ENCODE data around the gene PTCHD1. TPM values are rescaled to one million over a fixed set of nuclear protein-coding genes. Genes with fewer than 3 reads are reported as not detected.
A peak's percentile ranks its signal among the peaks of the same experiment; 100 is the strongest.

PTCHD1 gene
- total and polyA plus RNA-seq, 2 experiments from 2014 or later: 3.0 to 7.7 TPM

DNA sequence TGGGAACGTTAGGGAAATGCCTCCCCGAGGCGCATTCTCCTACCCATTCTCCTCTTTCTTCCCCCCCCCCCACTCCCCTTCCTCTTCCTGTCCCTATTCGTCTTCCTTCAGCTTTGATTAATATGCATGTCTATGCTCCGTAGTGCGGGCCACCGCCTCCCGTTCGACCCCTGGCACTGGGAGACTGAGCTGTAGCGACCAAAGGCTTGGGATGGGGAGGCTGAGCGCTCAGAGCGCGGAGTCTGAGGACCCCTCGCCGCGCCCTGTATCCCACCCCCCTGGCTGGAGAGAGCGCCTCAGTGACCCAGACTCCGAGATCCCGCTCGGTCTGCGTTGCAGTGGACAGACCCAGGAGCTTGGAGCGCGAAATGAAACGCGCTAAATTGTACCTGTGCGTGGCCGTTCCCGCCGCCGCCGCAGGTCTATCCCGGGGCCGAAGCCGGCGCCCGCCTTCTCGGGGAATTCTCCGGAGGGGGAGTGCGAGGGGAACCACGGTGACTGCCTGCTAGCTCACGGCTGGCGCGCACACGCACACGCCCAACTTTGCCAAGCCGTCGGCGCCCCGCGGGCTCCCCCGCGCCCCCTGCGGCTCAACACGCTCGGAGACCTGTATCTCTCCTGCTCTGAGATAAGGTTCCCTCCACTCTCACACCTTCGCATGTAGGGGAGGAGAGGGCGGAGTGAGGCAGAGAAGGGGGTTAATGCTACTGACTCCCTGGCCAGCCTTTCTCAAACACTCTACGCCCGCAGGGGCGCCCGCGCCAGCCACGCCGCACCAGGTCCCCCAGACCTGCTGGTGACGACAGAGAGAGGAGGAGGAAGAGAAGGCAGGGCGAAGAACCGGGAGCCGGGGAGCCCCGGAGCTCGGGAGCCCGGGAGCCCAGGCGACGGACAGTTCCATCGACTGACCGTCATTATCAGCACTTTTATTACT lies 1.5 kb upstream of the PTCHD1 start:
- H3K4me3 ChIP-seq: peak overlapping the region; percentile 55
- peak overlapping the region; percentile 71 for H2AFZ ChIP-seq

GRCh38 chrX:23333842-23334520 lies 668 bp upstream of the PTCHD1 start:
- H3K4me1 ChIP-seq (ENCODE audit: insufficient read depth): peaks cover 6% of the 10 kb centered on the region
- H3K9me3 ChIP-seq (ENCODE audit: low read depth): no peaks in the 10 kb centered on the region
- peak overlapping the region; percentile 49 for H3K27ac ChIP-seq
- 10% methylated on average over 25 of the region's 54 CpGs for WGBS (ENCODE audit: low lambda C conversion rate, missing lambda C conversion rate)
- DNase-seq (ENCODE audit: low spot score): peak; percentile 67
- H3K9me2 ChIP-seq (replicated peaks; ENCODE audit: insufficient read depth): no peaks in the 10 kb centered on the region
- peaks cover 90% of the 10 kb centered on the region for H3K27me3 ChIP-seq
- H3K4me2 ChIP-seq: peak overlapping the region; percentile 96
- H3K4me3 ChIP-seq: peak overlapping the region; percentile 55
- no peaks in the 10 kb centered on the region for H3K36me3 ChIP-seq (replicated peaks; ENCODE audit: insufficient read depth, low read depth)
- no peaks in the 10 kb centered on the region for H4K20me1 ChIP-seq (ENCODE audit: insufficient read depth, poor library complexity, severe bottlenecking)
- peak overlapping the region; percentile 71 for H2AFZ ChIP-seq
- peak; percentile 51 for TF ChIP-seq EZH2 (IDR thresholded peaks at IDR 0.05; ENCODE audit: borderline replicate concordance)
- no peak for TF ChIP-seq CTCF (IDR thresholded peaks at IDR 0.05; ENCODE audit: poor library complexity)
- TF ChIP-seq EZH2phosphoT487 (IDR thresholded peaks at IDR 0.05; ENCODE audit: low read depth, severe bottlenecking, unreplicated experiment): peak; percentile 62
- no peaks in the 10 kb centered on the region for H3K79me2 ChIP-seq

More for the DNA sequence above, 1.5 kb upstream of the PTCHD1 start:
- Histone ChIP-seq H3K79me2 (no peaks in the 10 kb centered on the region), H3K9me3 (ENCODE audit: low read depth) (no peaks in the 10 kb centered on the region), H3K4me2 (peak overlapping the region; percentile 96), H3K9me2 (replicated peaks; ENCODE audit: insufficient read depth) (no peaks in the 10 kb centered on the region), H3K36me3 (replicated peaks; ENCODE audit: insufficient read depth, low read depth) (no peaks in the 10 kb centered on the region), H4K20me1 (ENCODE audit: insufficient read depth, poor library complexity, severe bottlenecking) (no peaks in the 10 kb centered on the region), H3K27ac (peak overlapping the region; percentile 49), H3K27me3 (peaks cover 91% of the 10 kb centered on the region), H3K4me1 (ENCODE audit: insufficient read depth) (peaks cover 6% of the 10 kb centered on the region)
- WGBS (ENCODE audit: low lambda C conversion rate, missing lambda C conversion rate): 15% methylated on average over 75 of the region's 75 CpGs
- peak; percentile 48 for DNase-seq (ENCODE audit: low spot score)
- TF ChIP-seq EZH2phosphoT487 (IDR thresholded peaks at IDR 0.05; ENCODE audit: low read depth, severe bottlenecking, unreplicated experiment) (no peak), CTCF (IDR thresholded peaks at IDR 0.05; ENCODE audit: poor library complexity) (peak; percentile 23)

DNA sequence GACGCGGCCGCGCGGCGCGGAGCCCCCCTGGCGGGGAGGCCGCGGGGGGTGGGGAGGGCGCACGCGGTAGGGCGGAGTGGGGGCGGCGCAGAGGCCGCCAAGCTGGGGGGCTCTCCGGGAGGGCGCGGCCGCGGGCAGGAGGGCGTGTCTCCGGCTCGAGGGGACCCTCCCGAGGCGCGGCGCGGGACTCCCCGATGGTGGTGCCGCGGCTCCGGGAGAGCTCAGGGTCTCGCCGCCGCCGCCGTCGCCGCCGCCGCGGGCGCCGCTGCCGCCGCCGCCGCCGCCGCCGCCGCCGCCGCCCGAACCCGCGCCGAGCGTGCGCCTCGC lies 165 bp upstream of the PTCHD1 start:
- Histone ChIP-seq H3K4me3 (peak overlapping the region; percentile 55), H3K4me2 (peak overlapping the region; percentile 96), H3K9me3 (ENCODE audit: low read depth) (no peaks in the 10 kb centered on the region), H3K36me3 (replicated peaks; ENCODE audit: insufficient read depth, low read depth) (no peaks in the 10 kb centered on the region), H2AFZ (no peak overlapping the region), H3K4me1 (ENCODE audit: insufficient read depth) (peaks cover 6% of the 10 kb centered on the region), H3K79me2 (no peaks in the 10 kb centered on the region), H3K9me2 (replicated peaks; ENCODE audit: insufficient read depth) (no peaks in the 10 kb centered on the region), H3K27me3 (peaks cover 87% of the 10 kb centered on the region), H3K27ac (peak overlapping the region; percentile 49), H4K20me1 (ENCODE audit: insufficient read depth, poor library complexity, severe bottlenecking) (no peaks in the 10 kb centered on the region)
- WGBS (ENCODE audit: low lambda C conversion rate, missing lambda C conversion rate): 20% methylated on average over 1 of the region's 63 CpGs
- no peak for DNase-seq (ENCODE audit: low spot score)
- no peak for TF ChIP-seq EZH2phosphoT487 (IDR thresholded peaks at IDR 0.05; ENCODE audit: low read depth, severe bottlenecking, unreplicated experiment)
- TF ChIP-seq EZH2 (IDR thresholded peaks at IDR 0.05; ENCODE audit: borderline replicate concordance): no peak
- TF ChIP-seq CTCF (IDR thresholded peaks at IDR 0.05; ENCODE audit: poor library complexity): no peak
